ENCODE data around the gene CRACDL.

CRACDL gene

DNA sequence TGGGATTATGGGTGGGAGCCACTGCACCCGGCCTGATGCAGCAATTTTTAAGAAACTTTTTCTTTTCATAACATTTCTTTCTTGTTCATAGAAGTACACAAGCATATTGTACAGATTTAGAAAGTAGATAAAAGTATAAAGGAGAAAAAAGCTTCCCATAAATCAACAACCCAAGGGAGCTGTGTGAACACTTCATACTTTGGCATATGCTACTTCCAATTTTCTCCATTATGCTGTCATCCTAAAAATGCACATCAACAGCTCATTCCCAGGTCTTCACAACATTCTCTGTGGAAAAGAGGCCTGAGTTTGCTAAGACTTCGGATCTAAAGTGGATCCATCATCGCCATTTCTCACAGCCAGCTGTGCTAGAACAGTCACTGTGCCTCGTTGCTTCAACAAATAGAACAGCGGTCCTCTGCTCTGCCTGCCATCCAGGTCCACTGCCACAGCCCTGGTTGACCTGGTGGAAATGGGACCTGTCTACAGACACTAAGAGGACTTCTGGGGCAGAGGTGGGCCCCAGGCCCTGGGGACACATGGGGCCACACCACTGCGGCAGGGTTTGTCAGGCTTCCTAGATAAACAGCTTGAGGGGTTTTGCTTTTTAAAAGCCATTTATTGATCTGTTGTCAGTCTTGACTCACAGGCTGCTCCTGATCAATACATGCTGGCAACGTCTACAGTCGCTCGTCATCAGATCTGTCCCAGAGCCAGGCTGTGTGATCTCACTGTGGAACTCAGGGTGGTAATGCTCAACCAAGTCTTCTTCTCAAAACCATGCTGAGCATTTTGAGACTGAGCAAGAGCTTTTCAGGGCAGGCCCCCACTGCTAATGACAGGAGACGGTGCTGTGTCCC lies 132.4 kb downstream of the CRACDL start:
- no peak for DNase-seq (ENCODE audit: low read depth, low spot score)

DNA sequence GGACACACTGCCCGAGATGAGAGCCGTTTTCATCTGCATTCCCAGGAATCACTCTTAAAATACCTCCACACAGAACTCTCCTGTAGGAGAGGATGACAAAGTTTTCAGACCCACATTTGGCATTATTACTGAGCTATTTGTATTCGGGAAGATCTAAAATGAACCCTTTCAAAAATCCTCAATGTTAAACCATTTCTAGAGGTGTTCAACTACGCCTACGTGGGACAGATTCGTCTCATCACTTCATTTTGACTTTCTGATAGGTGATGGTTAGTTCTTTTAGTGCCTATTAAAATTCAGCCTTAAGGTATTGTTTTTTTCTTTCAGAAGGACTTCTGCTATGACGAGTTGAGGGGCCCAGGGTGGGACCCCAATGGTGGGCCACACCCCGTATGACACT lies 133.7 kb downstream of the CRACDL start:
- DNase-seq (ENCODE audit: low read depth, low spot score): no peak

DNA sequence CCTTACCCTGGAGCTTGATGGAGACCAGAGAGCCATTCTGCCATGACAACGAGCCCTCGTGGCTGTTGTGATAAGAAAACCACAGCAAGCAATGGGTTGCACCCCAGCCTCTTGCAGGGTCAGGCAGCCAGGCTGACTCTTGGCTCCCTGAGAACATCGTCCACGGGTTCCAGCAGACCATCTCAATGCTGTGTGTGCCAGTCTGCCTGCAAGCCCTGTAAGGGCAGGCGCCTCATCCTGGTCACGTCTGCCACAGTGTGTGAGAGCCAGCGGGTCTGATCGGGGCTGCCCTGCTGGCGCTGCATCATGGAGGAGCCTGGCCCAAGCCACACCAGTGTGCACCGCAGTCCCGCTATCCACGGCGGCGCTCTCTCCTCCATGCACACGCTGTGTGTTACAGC lies 134.1 kb downstream of the CRACDL start:
- no peak for DNase-seq (ENCODE audit: low read depth, low spot score)

DNA sequence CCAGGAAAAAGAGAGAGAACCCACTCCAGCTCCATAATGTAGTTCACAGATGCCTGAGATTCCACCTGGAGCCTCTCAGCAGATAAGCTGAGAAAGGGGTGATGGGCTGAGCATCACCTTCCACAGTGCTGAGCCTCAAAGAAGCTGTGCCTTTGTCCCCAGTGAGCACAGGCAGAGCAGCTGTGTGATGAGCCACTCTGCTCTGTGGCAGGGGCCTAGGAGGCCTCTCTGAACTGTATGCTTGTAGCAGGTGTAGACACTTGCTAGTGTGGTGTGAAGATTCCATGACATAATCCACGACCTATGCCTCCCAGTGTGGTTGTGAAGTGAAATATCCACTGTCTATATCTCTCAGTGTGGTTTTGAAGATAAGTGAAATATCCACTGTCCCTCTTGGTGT lies 134.7 kb downstream of the CRACDL start:
- no peak for DNase-seq (ENCODE audit: low read depth, low spot score)

DNA sequence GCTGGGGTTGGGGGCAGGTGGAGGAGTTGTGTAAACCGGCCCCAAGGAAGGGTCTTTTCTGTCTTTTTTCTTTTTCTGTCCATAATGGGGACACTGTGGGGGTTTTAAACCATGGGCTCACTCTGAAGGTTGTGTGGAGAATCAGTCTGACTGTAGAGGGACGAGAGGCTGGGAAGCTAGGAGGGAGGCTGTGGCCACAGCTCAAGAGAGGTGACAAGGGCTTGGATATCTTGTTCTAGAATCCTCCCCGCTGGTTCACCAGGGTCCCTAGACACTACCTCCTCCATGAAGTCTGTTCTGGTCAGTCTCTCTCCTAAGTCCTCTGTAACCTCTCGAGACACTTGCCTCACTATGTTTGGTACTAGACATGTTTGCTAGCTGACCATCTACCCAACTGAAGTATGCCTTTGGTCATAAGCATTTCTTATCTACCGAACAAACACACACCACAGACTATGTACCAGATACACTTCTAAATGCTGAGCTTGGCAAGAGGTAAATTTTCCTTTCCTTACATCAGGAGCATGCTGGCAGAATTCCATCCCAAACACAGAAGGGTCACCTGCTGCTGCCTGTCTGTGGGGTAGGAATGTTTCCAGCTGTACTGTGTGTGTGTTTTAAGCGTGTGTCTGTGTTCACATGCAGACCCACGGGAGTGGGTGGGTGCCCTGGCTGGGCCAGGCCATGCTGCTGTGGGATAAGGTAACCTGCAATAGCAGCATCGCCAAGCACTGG lies 135.5 kb downstream of the CRACDL start:
- DNase-seq (ENCODE audit: low read depth, low spot score): no peak

DNA sequence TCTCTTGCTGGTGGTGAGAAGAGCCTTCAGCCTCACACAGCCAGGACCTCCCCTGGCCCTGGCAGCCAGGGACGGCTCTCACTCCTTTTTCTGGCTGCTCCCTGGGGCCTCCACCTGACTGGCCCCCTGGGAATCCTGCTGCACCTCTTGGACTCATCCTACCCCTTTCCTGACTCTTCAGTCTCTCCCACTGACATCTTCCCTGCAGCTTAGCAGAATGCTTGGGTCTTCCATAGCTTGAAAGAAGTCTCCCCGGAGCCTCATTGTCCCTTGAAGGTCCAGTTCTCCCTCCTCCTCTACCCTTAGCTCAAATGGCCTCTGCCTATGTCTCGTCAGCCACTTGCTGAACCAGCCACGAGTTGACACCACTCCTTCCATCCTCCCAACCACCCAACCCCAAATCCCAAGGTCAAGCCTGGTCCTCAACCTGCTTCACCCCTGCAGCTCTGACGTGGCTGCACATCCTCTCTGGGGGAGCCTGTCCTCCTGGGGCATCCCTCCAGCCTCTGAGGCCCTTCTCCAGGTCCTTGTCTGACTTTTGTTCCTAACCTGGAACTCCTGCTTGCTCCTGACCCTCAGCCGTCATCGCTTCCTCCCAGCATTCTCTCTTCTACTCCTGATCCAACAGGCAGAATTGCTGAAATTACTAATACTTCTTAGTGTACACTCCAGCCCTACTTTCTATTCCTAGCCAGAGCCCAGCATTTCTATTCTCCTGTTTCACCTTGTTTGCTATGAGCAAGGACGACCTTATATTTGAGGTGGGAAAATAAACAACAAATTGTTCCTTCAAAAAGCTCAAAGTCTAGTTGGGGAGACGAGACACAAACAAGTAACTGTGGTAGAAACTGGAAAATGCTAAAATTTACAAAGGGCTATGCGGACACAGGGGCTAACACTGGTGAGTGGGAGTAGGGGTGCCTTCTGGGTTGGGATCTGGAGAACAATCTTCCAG lies 136.4 kb downstream of the CRACDL start:
- no peak for DNase-seq (ENCODE audit: low read depth, low spot score)

DNA sequence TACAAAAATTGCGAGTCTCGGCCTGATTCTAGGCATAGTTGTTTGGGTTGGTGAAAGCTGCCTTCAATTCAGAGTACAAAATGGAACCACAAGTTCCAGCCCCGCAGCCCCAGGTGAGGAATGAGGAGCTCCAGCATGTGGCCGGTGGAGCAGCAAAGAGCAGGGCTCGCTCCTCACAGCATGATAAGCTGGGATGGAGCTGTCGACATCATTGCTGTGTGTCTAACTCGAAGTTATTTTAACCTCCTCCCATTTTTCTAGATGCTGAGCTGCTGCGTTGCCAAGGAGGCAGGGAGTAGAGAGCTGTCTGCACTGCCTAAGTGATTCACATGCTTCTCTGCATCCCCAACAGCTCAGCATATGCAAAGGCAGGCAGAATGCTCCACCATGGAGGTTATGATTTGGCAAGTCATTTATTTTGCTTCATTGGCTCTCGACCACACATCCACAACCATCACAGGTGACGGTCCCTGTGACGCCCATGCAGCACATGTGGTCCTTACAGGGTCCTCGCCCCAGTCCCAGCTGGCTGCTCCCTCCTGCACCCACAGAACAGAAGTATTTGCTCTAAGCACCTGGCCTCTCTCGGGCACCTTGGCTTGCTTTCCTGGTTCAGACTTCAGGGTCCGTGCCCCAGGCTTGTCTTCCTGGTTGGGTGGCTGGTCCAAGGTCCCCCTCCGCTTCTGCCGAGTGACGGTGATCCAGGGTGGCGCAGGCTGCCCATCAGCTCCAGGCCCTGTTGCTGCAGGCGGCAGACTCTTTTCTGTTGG lies 139.1 kb downstream of the CRACDL start:
- DNase-seq (ENCODE audit: low read depth, low spot score): no peak

DNA sequence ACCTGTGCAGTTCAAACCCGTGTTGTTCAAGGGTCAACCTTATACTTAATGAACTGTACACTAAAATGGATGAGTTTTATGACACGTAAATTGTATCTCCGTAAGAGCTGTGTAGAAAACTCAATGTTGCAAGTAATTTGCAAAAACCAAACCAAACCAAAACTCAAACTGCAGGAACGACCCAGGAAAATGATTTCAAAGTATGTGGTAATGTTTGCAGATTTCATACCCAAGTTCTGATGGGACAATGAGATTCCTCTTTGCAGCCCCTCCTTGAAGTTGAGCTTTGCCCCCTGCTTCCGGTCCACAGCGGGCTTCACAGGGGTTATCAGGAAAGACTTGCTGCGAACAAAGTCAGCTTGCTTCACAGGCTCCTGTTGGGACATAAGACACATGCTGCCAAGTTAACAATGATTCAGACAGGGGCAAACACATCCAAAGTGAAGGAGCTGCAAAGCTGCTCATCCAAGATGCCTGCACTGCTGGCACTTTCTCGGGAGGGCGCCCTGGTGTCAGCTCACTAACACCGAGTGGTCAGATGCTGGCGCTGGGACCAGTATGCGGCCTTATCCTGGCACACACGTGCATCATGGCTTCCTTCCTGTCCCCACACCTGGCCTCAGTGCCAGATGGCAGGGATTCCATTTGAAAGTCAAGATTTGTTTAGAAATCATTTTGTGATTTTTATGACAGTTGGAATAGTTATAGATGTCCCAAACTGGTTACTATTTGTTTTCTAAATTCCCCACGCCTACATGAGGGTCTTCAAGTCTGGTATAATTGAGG lies 139.9 kb downstream of the CRACDL start:
- DNase-seq (ENCODE audit: low read depth, low spot score): no peak

DNA sequence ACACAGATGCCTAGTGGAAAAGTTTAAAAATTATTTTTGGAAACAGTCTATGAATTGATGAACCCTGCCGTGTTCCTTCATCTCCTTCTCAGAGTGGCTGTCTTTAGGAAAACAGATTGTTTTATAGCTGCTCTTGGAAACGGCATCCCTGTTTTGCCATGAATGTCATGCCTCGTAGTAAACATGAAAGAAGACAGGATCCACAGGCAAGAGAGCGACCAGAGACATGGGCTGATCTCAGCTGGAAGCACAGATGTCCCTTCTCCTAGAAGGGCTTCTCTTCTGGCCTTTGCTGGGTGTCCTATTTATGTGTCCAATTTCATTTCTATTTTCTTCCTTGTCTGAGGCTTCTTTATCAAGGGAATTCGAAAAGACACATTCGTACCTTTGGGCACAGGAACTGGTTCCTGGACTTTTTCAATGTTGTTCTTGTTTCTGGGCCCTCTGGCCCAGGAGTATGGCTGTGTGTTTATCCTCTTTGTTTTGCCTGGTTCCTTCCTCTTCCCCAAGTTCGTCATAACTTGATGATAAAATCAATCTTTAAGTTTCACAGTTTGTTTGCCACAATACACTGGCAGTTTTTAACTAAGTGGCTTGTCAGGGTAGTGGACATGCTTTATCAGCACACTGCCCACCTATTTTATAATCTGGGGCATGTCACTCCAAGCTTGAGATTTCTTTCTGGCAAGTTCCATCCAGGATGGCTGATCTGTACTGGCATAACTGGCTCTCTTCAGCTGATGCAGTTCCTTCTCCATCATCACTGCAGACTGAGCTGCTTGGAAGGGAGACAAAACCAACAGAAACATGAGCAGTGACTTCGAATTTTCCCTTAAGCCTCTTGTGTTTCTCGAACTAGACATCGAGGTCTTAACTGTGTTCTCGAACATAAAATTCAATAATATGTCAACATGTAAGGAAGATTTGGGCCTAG lies 141.9 kb downstream of the CRACDL start:
- no peak for DNase-seq (ENCODE audit: low read depth, low spot score)

DNA sequence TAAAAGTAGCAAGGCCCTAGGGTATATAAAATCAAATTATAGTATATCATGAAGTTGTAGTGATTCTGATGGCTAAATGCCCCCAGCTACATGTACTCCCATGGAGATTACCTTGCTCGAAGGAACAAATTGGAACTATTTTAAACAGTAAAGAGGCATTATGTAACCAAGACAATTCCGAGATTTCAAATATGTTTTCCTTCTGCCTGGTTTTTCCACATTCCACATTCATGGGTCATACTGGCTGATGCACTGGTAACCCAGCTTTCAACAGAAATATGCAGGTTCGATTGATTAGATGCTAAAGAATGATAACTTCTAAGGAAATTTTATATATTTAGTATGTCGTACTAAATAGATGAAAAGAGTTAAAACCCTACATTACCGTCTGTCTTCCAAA lies 142.8 kb downstream of the CRACDL start:
- DNase-seq (ENCODE audit: low read depth, low spot score): no peak

DNA sequence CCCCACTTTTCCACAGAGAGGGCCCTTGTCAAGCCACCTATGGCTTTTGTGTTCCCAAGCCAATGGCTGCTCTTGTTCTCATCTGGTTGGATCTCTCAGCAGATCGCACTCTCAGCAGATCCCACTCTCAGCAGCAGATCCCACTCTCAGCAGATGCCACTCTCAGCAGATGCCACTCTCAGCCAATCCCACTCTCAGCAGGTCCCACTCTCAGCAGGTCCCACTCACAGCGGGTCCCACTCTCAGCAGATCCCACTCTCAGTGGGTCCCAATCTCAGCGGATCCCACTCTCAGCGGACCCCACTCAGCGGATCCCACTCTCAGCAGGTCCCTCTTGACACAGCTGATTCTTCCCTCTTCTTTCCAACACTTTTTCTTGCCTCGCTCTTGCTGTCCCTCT lies 145.8 kb downstream of the CRACDL start:
- no peak for DNase-seq (ENCODE audit: low read depth, low spot score)

DNA sequence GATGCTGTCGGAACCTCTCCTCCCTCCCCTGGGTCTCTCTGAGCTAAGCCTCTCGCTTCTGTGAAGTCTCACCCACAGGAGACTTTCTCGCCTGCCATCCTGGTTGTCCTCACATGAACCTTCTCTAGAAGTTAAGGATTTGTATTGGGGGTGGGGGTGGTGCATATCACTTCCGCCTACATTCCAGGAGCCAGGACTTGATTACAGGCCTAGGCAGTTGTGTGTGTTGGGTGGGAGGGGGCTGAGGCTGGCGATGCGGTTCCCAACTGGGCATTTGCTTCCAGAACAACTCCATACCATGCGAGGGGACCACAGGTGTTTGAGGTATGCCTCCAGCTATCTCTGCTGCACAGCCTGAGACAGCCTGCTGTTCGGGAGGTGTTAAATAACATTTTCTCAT lies 148.3 kb downstream of the CRACDL start:
- no peak for DNase-seq (ENCODE audit: low read depth, low spot score)

DNA sequence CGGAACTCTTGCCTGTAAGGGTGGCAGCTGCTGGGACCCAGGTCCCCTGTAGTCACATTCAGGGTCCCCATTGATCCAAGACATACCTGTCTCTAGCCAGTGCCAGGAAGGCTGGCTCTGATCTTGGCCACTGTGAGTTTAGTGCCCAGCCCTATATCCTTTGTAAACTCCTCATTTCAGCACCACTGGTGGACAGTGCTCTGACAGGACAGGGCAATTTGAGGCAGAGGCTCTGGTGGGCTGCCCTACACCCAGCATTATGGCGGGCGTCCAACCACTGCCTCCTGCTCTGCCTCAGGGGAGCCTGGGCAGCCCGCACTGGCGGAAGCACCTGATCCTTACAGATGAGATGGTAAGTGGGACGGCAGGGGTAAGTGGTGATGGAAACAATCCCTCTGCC lies 149.8 kb downstream of the CRACDL start:
- no peak for DNase-seq (ENCODE audit: low read depth, low spot score)

DNA sequence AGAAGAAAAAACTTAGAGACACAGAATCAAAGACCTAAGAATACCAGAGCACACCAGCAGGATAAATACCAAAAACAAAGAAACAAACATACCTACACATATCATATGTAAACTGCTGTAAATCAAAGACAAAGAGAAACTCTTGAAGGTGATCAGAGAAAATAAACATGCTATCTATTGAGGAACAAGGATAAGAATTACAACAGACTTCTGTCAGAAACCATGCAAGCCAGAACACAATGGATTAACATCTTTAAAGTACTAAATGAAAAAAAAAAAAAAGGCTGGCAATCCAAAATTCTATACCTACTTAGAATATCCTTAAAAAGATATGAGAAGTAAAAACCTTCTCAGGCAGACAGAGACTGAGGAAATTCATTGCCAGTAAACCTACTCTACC lies 153.5 kb downstream of the CRACDL start:
- no peak for DNase-seq (ENCODE audit: low read depth, low spot score)

DNA sequence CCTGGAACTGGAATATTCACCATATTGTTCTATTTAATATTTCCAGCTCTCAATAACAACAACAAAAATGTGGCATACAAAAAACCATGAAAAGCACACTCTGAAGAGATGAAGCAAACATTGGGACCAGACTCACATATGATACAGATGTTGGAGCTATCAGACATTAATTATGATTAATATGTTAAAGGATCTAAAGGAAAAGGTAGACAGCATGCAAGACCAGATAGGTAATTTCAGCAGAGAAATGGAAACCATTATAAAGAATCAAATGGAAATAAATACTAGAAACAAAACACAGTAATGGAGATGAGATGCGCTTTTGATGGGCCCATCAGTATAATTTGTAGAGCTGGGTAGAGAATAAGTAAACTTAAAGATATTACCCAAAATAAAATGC lies 154.2 kb downstream of the CRACDL start:
- no peak for DNase-seq (ENCODE audit: low read depth, low spot score)

DNA sequence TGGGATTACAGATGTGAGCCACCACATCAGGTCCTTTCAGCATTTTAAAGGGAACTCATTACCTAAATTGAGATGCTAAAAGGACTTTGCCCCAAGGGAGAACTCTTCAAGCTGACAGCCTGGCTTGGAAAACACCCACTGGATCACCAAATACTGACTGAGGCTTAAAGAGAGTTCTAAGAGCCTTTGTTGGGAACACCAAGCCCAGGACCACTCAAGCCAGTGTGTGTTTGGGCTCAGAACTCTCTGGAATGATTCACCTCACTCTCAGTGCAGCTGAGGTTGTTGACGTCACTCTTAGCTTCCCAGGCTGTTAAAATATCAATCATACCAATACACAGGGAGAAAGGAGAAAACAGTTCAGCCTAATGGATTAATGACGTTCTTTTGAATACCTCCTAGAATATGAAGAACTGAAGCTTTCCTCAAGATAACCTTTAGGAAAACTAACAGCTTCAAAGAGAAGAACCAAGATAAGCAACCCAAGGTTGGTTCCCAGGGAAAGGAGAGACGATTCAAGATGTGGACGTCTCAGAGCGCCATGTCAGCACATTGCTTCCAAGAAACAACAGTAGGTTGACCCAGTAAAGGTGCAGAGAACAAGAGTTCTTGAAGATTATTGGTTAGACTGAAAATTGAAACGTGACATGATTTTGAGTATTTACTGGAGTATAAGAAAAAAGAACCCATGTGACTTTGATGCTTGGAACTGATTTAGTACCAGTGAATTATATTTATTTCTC lies 157.1 kb downstream of the CRACDL start:
- DNase-seq (ENCODE audit: low read depth, low spot score): peak; percentile 85

DNA sequence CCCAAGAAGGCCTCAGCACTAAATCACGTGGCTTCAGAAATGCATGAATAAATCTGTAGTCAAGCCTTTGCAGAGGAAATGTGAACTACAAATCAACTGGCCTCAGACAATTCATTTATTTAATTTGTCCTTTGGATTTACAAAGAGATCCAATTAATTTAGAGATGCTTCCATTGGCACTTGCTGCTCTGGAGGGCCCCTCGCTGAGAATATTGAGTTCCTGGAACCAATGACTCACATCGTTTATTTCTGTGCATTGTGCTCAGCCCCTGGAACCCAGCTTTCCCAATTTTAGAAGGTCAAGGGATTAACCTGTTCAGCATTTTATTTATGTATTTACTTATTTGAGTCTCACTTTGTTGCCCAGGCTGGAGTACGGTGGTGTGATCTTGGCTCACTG lies 157.9 kb downstream of the CRACDL start:
- DNase-seq (ENCODE audit: low read depth, low spot score): no peak

DNA sequence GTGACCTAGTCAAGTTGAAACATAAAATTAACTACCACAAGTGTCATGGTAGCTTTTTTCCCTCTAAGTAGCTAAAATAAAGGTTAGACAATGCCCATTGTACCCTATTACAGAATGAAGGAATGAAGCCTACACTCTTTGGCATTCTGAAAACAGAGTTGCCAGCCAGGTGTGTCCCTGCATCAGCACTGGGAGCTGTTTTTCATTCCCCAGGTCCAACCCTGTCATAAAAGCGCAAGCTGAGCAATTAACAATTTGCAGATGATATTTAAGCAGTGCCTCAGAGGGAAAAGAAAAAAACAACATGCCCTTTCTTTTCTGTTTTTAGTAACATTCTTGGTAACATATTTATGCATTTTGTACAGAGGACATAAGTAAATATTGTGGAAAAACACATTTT lies 158.3 kb downstream of the CRACDL start:
- no peak for DNase-seq (ENCODE audit: low read depth, low spot score)

DNA sequence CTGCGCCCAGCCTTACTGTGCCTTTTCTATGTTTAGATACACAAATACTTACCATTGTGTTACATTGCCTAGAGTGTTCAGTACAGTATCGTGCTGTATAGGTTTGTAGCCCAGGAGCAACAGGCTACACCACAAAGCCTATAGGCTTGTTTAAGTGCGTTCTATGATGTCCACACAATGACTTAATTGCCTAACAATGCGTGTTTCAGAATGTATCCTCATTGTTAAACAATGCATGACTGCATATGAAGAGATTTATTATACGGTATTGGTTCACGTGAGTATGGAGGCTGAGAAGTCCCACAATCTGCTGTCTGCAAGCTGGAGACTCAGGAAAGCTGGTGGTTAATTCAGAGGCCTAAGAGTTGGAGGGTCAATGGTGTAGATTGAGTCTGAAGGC lies 158.9 kb downstream of the CRACDL start:
- no peak for DNase-seq (ENCODE audit: low read depth, low spot score)
